HepG2 (cell line): ENCODE measurements around the gene PRSS36. TPM values are rescaled to one million over a fixed set of nuclear protein-coding genes. Genes with fewer than 3 reads are reported as not detected.

Experiments
- ATAC-seq: fragments of 200-7000 bp; cut with Tn5 transposase; 3 replicates; pipeline ENCODE4 v1.9.1; 2020; ENCODE audit warnings: mild to moderate bottlenecking, moderate library complexity
- BruUV-seq: library from RNA; stranded (reverse); fragments of 400-500 nt; replicated peaks from 2 replicates; lab custom pipeline; 2021; lab: Mats Ljungman, UMichigan
- CTCF ChIA-PET: fragments of 300-600 bp; formaldehyde crosslinking; extraction: SDS; loops from one replicate; lab custom pipeline; 2021; ENCODE audit warnings: low total read pairs, inconsistent platforms, low intra/inter-chr PET ratio; lab: Yijun Ruan, JAX
- POLR2A ChIA-PET: fragments of 350-600 bp; sonication (Branson Sonifier 250); formaldehyde crosslinking; loops from one replicate; lab custom pipeline; 2020; ENCODE audit warnings: antibody characterized with exemption, inconsistent platforms; lab: Yijun Ruan, JAX
- DNase-seq: peaks from one replicate; pipeline ENCODE4 v3.0.0-alpha.2; 2015; ENCODE audit warnings: low spot score
- FAIRE-seq: peaks from 3 replicates; lab custom pipeline; 2011; peaks lifted over from hg19 to GRCh38; lab: Jason Lieb, UNC
- H2AFZ ChIP-seq: one replicate; pipeline ENCODE4 v1.6.1; 2011; ENCODE audit warnings: low read length, inconsistent platforms
- H3K27ac ChIP-seq: fragments of 300-600 bp; 3 replicates; pipeline ENCODE4 v1.8.0; 2011; ENCODE audit warnings: mixed run types, mild to moderate bottlenecking, mixed read lengths, low read length, inconsistent platforms; ENCODE audit not compliant: insufficient read depth; ENCODE audit errors: extremely low read length
- H3K27me3 ChIP-seq, 2 experiments: fragments of 200-600 bp in 1 of 2; 2 replicates in 1 of 2; 3 replicates in 1 of 2; pipeline versions ENCODE4 v1.6.0 to v1.8.0; 2011; ENCODE audit warnings: low read length in 2 of 2, mild to moderate bottlenecking in 2 of 2, moderate library complexity in 2 of 2, inconsistent platforms in 1 of 2; ENCODE audit not compliant: insufficient read depth in 2 of 2, control insufficient read depth in 1 of 2
- H3K36me3 ChIP-seq, 2 experiments: fragments of 200-600 bp in 1 of 2; replicated peaks in 1 of 2; 2 replicates in 1 of 2; 3 replicates in 1 of 2; pipeline versions ENCODE4 v1.5.1 to v1.8.0; 2011; ENCODE audit warnings: low read length in 2 of 2, inconsistent platforms in 1 of 2; ENCODE audit not compliant: insufficient read depth in 2 of 2, control insufficient read depth in 1 of 2
- H3K4me1 ChIP-seq: 2 replicates; pipeline ENCODE4 v1.5.1; 2012; ENCODE audit warnings: low read length, inconsistent platforms; ENCODE audit not compliant: insufficient read depth
- H3K4me2 ChIP-seq: 2 replicates; pipeline ENCODE4 v1.6.0; 2011; ENCODE audit warnings: low read depth, low read length, inconsistent platforms
- H3K4me3 ChIP-seq, 3 experiments: fragments of 200-600 bp in 1 of 3; sonication (generic), shearing (Covaris generic) in 1 of 3; replicated peaks in 1 of 3; 2 replicates each; pipeline ENCODE4 v1.5.1; 2011 to 2016; ENCODE audit warnings: low read length in 3 of 3, inconsistent platforms in 2 of 3, low read depth in 2 of 3, mild to moderate bottlenecking in 2 of 3, control low read depth in 1 of 3, mixed read lengths in 1 of 3; ENCODE audit not compliant: insufficient read depth in 1 of 3
- H3K79me2 ChIP-seq: one replicate; pipeline ENCODE4 v1.6.1; 2011; ENCODE audit warnings: low read length, inconsistent platforms; ENCODE audit not compliant: insufficient read depth
- H3K9ac ChIP-seq: 2 replicates; pipeline ENCODE4 v1.6.0; 2011; ENCODE audit warnings: mild to moderate bottlenecking, low read depth, low read length, inconsistent platforms; ENCODE audit not compliant: insufficient read depth
- H3K9me3 ChIP-seq: 2 replicates; pipeline ENCODE4 v1.5.1; 2012; ENCODE audit warnings: mild to moderate bottlenecking, low read length
- H4K20me1 ChIP-seq: 2 replicates; pipeline ENCODE4 v1.6.0; 2011; ENCODE audit warnings: inconsistent platforms, mild to moderate bottlenecking, low read length, moderate library complexity; ENCODE audit not compliant: insufficient read depth
- FOXC1 ChIP-seq: sonication (generic); formaldehyde crosslinking; IDR thresholded peaks from 2 replicates; pipeline ENCODE4 v1.8.0; 2022; ENCODE audit warnings: mild to moderate bottlenecking, missing genetic modification reagents, borderline replicate concordance
- JDP2 ChIP-seq: sonication (generic); formaldehyde crosslinking; IDR thresholded peaks from 2 replicates; pipeline ENCODE4 v1.8.1; 2022; ENCODE audit warnings: missing genetic modification reagents, borderline replicate concordance
- MTA3 ChIP-seq: sonication (generic); formaldehyde crosslinking; IDR thresholded peaks from 2 replicates; pipeline ENCODE4 v1.4.0; 2020; ENCODE audit warnings: missing genetic modification reagents
- PRDM15 ChIP-seq: sonication (generic); formaldehyde crosslinking; IDR thresholded peaks from 2 replicates; pipeline ENCODE4 v1.4.0; 2020; ENCODE audit warnings: missing genetic modification reagents
- TERF1 ChIP-seq: sonication (generic); formaldehyde crosslinking; IDR thresholded peaks from 2 replicates; pipeline ENCODE4 v1.8.0; 2022; ENCODE audit warnings: mild to moderate bottlenecking, missing genetic modification reagents, moderate library complexity
- XRCC5 ChIP-seq: fragments of 200-400 bp; formaldehyde crosslinking; optimal IDR thresholded peaks from 2 replicates; pipeline ENCODE3; 2017; ENCODE audit warnings: mild to moderate bottlenecking, low read length
- ZBTB44 ChIP-seq: sonication (generic); formaldehyde crosslinking; IDR thresholded peaks from 2 replicates; pipeline ENCODE4 v1.4.0; 2020; ENCODE audit warnings: missing genetic modification reagents
- ZNF329 ChIP-seq: sonication (generic); formaldehyde crosslinking; IDR thresholded peaks from 2 replicates; pipeline ENCODE4 v1.9.0; 2021; ENCODE audit warnings: low read depth, mild to moderate bottlenecking, missing genetic modification reagents
- ZNF576 ChIP-seq: sonication (generic); formaldehyde crosslinking; IDR thresholded peaks from 2 replicates; pipeline ENCODE4 v1.4.0; 2020; ENCODE audit warnings: mild to moderate bottlenecking, missing genetic modification reagents
- WGBS: methylation state at CpG from one replicate; pipeline ENCODE4 v1.1.6; 2017; ENCODE audit warnings: low lambda C conversion rate; 5-methylcytosine and 5-hydroxymethylcytosine counted together
- in situ Hi-C: cut with HindIII; loops from 2 replicates; pipeline ENCODE4 v1.10.0; 2017; ENCODE audit warnings: low pct_unique_long_range_greater_than_20kb; ENCODE audit not compliant: extremely low pct_ligation_motif_present
- intact Hi-C: fragments of 100-400 bp; cut with micrococcal nuclease; formaldehyde crosslinking; loops from one replicate; pipeline ENCODE4 v1.10.0; 2022; ENCODE audit not compliant: unreplicated experiment
- polyA plus RNA-seq, 8 experiments: library from polyadenylated mRNA; depleted of rRNA in 3 of 8; stranded (reverse) in 7 of 8; unstranded in 1 of 8; fragments of >200 nt; fragmentation: Illumina TruSeq in 4 of 8; extraction: Trizol in 4 of 8; gene quantifications; 2 replicates each; pipeline versions ENCODE4 v1.2.1 to v1.2.3, GENCODE V29; 2011 to 2016; ENCODE audit warnings: low read depth in 4 of 8, missing spikeins in 1 of 8, mixed read lengths in 1 of 8; ENCODE audit not compliant: insufficient read depth in 1 of 8
- total RNA-seq, 5 experiments: library from RNA; depleted of rRNA; stranded (reverse); fragments of >200 nt; fragmentation: Illumina TruSeq; extraction: Trizol; gene quantifications; 2 replicates each; pipeline ENCODE4 v1.2.3, GENCODE V29; 2016; ENCODE audit warnings: low read depth in 1 of 5
- TF ChIP-seq, protein P1 (sequence below): sonication (generic); formaldehyde crosslinking; IDR thresholded peaks from 2 replicates; pipeline ENCODE4 v1.9.0; 2021; ENCODE audit warnings: missing genetic modification reagents, borderline replicate concordance
- TF ChIP-seq, protein P2 (sequence below): sonication (generic); formaldehyde crosslinking; IDR thresholded peaks from 2 replicates; pipeline ENCODE4 v1.5.0; 2020; ENCODE audit warnings: mild to moderate bottlenecking, missing genetic modification reagents

Gene PRSS36
- total and polyA plus RNA-seq, 2 of the 13 experiments (the other 11 are each of a cell fraction or from before 2014, with no cell fraction given) = 1.5 to 2.1 TPM

GRCh38 chr16:31136287-31136662 lies 13.6 kb downstream of the PRSS36 start:
- FAIRE-seq = no peak
- no TSS peak for BruUV-seq
- ChIA-PET POLR2A (interaction anchor here (1.0 to 11.4 kb wide), 4 partner anchors 15 to 377 kb away, joined by 3 to 275 read pairs (median 5); partner anchors contain the start of genes KAT8 and ZNF668), CTCF (no interaction called here)
- H3K4me1 ChIP-seq = peaks cover 62% of the 10 kb centered on the region
- H3K27ac ChIP-seq = no peak overlapping the region
- H3K9ac ChIP-seq = peak overlapping the region; percentile 6; the same call in 1 of the 2 replicates
- H3K27me3 ChIP-seq = peaks cover 2 to 3% of the 10 kb centered on the region in 2 experiments; a peak in 2 of 5 replicates
- ATAC-seq = no peak
- H3K4me2 ChIP-seq = peak overlapping the region; percentile 77; the same call in 1 of the 2 replicates
- WGBS = 41% methylated on average over 6 of the region's 6 CpGs
- H2AFZ ChIP-seq = no peak overlapping the region
- no peaks in the 10 kb centered on the region for H3K79me2 ChIP-seq
- no peaks in the 10 kb centered on the region for H3K9me3 ChIP-seq
- no peaks in the 10 kb centered on the region; a peak in 2 of 5 replicates for H3K36me3 ChIP-seq
- intact Hi-C loops = no loop called here
- no peak for DNase-seq
- in situ Hi-C loops = no loop called here
- H3K4me3 ChIP-seq = peak overlapping the region in 1 of 3 experiments; percentile 69; a peak in 2 of 6 replicates
- H4K20me1 ChIP-seq = no peaks in the 10 kb centered on the region
- no peak for TF ChIP-seq ZNF576 (CRISPR knock-in tag)
- TF ChIP-seq XRCC5 = no peak
- TF ChIP-seq ZNF329 (CRISPR knock-in tag) = no peak
- no peak for TF ChIP-seq ZBTB44 (CRISPR knock-in tag)
- TF ChIP-seq PRDM15 (CRISPR knock-in tag) = no peak
- TF ChIP-seq MTA3 (CRISPR knock-in tag) = no peak
- TF ChIP-seq FOXC1 (CRISPR knock-in tag) = no peak
- TF ChIP-seq, protein P1, sequence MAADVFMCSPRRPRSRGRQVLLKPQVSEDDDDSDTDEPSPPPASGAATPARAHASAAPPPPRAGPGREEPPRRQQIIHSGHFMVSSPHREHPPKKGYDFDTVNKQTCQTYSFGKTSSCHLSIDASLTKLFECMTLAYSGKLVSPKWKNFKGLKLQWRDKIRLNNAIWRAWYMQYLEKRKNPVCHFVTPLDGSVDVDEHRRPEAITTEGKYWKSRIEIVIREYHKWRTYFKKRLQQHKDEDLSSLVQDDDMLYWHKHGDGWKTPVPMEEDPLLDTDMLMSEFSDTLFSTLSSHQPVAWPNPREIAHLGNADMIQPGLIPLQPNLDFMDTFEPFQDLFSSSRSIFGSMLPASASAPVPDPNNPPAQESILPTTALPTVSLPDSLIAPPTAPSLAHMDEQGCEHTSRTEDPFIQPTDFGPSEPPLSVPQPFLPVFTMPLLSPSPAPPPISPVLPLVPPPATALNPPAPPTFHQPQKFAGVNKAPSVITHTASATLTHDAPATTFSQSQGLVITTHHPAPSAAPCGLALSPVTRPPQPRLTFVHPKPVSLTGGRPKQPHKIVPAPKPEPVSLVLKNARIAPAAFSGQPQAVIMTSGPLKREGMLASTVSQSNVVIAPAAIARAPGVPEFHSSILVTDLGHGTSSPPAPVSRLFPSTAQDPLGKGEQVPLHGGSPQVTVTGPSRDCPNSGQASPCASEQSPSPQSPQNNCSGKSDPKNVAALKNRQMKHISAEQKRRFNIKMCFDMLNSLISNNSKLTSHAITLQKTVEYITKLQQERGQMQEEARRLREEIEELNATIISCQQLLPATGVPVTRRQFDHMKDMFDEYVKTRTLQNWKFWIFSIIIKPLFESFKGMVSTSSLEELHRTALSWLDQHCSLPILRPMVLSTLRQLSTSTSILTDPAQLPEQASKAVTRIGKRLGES = no peak
- TF ChIP-seq TERF1 (CRISPR knock-in tag) = no peak
- TF ChIP-seq, protein P2, sequence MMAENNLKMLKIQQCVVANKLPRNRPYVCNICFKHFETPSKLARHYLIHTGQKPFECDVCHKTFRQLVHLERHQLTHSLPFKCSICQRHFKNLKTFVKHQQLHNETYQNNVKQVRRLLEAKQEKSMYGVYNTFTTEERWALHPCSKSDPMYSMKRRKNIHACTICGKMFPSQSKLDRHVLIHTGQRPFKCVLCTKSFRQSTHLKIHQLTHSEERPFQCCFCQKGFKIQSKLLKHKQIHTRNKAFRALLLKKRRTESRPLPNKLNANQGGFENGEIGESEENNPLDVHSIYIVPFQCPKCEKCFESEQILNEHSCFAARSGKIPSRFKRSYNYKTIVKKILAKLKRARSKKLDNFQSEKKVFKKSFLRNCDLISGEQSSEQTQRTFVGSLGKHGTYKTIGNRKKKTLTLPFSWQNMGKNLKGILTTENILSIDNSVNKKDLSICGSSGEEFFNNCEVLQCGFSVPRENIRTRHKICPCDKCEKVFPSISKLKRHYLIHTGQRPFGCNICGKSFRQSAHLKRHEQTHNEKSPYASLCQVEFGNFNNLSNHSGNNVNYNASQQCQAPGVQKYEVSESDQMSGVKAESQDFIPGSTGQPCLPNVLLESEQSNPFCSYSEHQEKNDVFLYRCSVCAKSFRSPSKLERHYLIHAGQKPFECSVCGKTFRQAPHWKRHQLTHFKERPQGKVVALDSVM (CRISPR knock-in tag) = no peak
- no peak for TF ChIP-seq JDP2 (CRISPR knock-in tag)
